IMR-90 (cell line): ENCODE measurements around the gene ITSN2. TPM values are rescaled to one million over a fixed set of nuclear protein-coding genes. Genes with fewer than 3 reads are reported as not detected.

ENCODE experiments used
- ATAC-seq: fragments of 200-7000 bp; cut with Tn5 transposase; 2 replicates; pipeline ENCODE4 v1.9.1; 2020; ENCODE audit warnings: low read depth, mild to moderate bottlenecking, moderate library complexity
- BruUV-seq: library from RNA; stranded (reverse); fragments of 400-500 nt; replicated peaks from 2 replicates; lab custom pipeline; 2021; lab: Mats Ljungman, UMichigan
- CTCF ChIA-PET: fragments of 300-600 bp; formaldehyde crosslinking; extraction: SDS; loops from one replicate; lab custom pipeline; 2021; ENCODE audit warnings: antibody characterized with exemption; lab: Yijun Ruan, JAX
- POLR2A ChIA-PET: fragments of 300-600 bp; sonication (Branson Sonifier 250); formaldehyde crosslinking; loops from one replicate; lab custom pipeline; 2022; ENCODE audit warnings: antibody characterized with exemption; ENCODE audit not compliant: unreplicated experiment; lab: Charles Lee
- DNase-seq: peaks from one replicate; pipeline ENCODE4 v3.0.0; 2013
- H2AFZ ChIP-seq: replicated peaks from 2 replicates; pipeline ENCODE3; 2013; ENCODE audit warnings: low read length, mild to moderate bottlenecking; ENCODE audit not compliant: poor library complexity
- H2AK5ac ChIP-seq: 2 replicates; pipeline ENCODE4 v1.6.1; 2013; ENCODE audit warnings: low read depth, low read length, inconsistent platforms
- H2AK9ac ChIP-seq: replicated peaks from 2 replicates; pipeline ENCODE3; 2013; ENCODE audit warnings: mild to moderate bottlenecking, low read depth, low read length, moderate library complexity; ENCODE audit not compliant: poor library complexity
- H2BK120ac ChIP-seq: 2 replicates; pipeline ENCODE4 v1.6.1; 2013; ENCODE audit warnings: low read depth, low read length, inconsistent platforms
- H2BK15ac ChIP-seq: 3 replicates; pipeline ENCODE4 v1.6.1; 2013; ENCODE audit warnings: low read depth, low read length, inconsistent platforms
- H2BK20ac ChIP-seq: 2 replicates; pipeline ENCODE4 v1.6.1; 2013; ENCODE audit warnings: low read depth, mild to moderate bottlenecking, inconsistent platforms, low read length, moderate library complexity
- H2BK5ac ChIP-seq: 2 replicates; pipeline ENCODE4 v1.6.1; 2013; ENCODE audit warnings: mild to moderate bottlenecking, low read depth, low read length, inconsistent platforms; ENCODE audit not compliant: poor library complexity, severe bottlenecking
- H3K14ac ChIP-seq: replicated peaks from 2 replicates; pipeline ENCODE4 v1.6.1; 2013; ENCODE audit warnings: low read depth, low read length, inconsistent platforms
- H3K18ac ChIP-seq: 2 replicates; pipeline ENCODE4 v1.6.1; 2013; ENCODE audit warnings: low read depth, low read length, control low read depth
- H3K23ac ChIP-seq: 2 replicates; pipeline ENCODE4 v1.6.1; 2013; ENCODE audit warnings: low read depth, low read length, inconsistent platforms
- H3K27ac ChIP-seq: 2 replicates; pipeline ENCODE4 v1.5.1; 2013; ENCODE audit warnings: mild to moderate bottlenecking, control low read depth, low read length; ENCODE audit not compliant: insufficient read depth
- H3K27me3 ChIP-seq: 2 replicates; pipeline ENCODE4 v1.6.1; 2013; ENCODE audit warnings: low read length; ENCODE audit not compliant: control insufficient read depth, insufficient read depth
- H3K36me3 ChIP-seq: 2 replicates; pipeline ENCODE4 v1.6.1; 2013; ENCODE audit warnings: low read length, mixed read lengths; ENCODE audit not compliant: control insufficient read depth, insufficient read depth
- H3K4ac ChIP-seq: 2 replicates; pipeline ENCODE4 v1.6.1; 2013; ENCODE audit warnings: low read depth, low read length, inconsistent platforms
- H3K4me1 ChIP-seq: 2 replicates; pipeline ENCODE4 v1.6.1; 2013; ENCODE audit warnings: low read length, mixed read lengths; ENCODE audit not compliant: control insufficient read depth, insufficient read depth
- H3K4me2 ChIP-seq: 2 replicates; pipeline ENCODE4 v1.6.1; 2013; ENCODE audit warnings: low read depth, mild to moderate bottlenecking, control low read depth, low read length, moderate library complexity
- H3K4me3 ChIP-seq: 2 replicates; pipeline ENCODE4 v1.5.1; 2013; ENCODE audit warnings: low read depth, mild to moderate bottlenecking, control low read depth, low read length, moderate library complexity; ENCODE audit not compliant: insufficient read depth
- H3K56ac ChIP-seq: 2 replicates; pipeline ENCODE4 v1.6.1; 2013; ENCODE audit warnings: low read length, inconsistent platforms; ENCODE audit not compliant: insufficient read depth; ENCODE audit errors: extremely low read depth
- H3K79me1 ChIP-seq, 2 experiments: 2 replicates each; pipeline ENCODE4 v1.6.1; 2013; ENCODE audit warnings: low read length in 2 of 2, inconsistent platforms in 1 of 2, low read depth in 1 of 2
- H3K9ac ChIP-seq: 2 replicates; pipeline ENCODE4 v1.6.1; 2013; ENCODE audit warnings: low read depth, low read length, control low read depth
- H3K9me1 ChIP-seq: 2 replicates; pipeline ENCODE4 v1.6.1; 2013; ENCODE audit warnings: low read length, inconsistent platforms; ENCODE audit not compliant: insufficient read depth
- H3K9me3 ChIP-seq: 2 replicates; pipeline ENCODE4 v1.6.1; 2013; ENCODE audit warnings: low read length; ENCODE audit not compliant: control insufficient read depth, insufficient read depth
- H4K20me1 ChIP-seq: 2 replicates; pipeline ENCODE4 v1.6.1; 2013; ENCODE audit warnings: low read length, inconsistent platforms; ENCODE audit not compliant: insufficient read depth
- H4K5ac ChIP-seq: 2 replicates; pipeline ENCODE4 v1.6.1; 2013; ENCODE audit warnings: mild to moderate bottlenecking, low read depth, low read length, control low read depth
- H4K8ac ChIP-seq, 2 experiments: 2 replicates each; pipeline ENCODE4 v1.6.1; 2013; ENCODE audit warnings: low read depth in 2 of 2, low read length in 2 of 2, control low read depth in 1 of 2, inconsistent platforms in 1 of 2
- H4K91ac ChIP-seq: 2 replicates; pipeline ENCODE4 v1.6.1; 2013; ENCODE audit warnings: low read depth, low read length, inconsistent platforms; ENCODE audit not compliant: insufficient read depth
- CEBPB ChIP-seq: IDR thresholded peaks from 2 replicates; pipeline ENCODE4 v1.6.1; 2012; ENCODE audit warnings: low read depth, low read length, improper control_type of control experiment
- ELK1 ChIP-seq: fragments of 150-350 bp; IDR thresholded peaks from 2 replicates; pipeline ENCODE4 v1.6.1; 2016; ENCODE audit warnings: low read depth, mild to moderate bottlenecking, low read length, moderate library complexity, borderline replicate concordance
- MAZ ChIP-seq: IDR thresholded peaks from 2 replicates; pipeline ENCODE4 v1.6.1; 2012; ENCODE audit warnings: low read depth, mild to moderate bottlenecking, low read length, improper control_type of control experiment, moderate library complexity, borderline replicate concordance
- MXI1 ChIP-seq: IDR thresholded peaks from 2 replicates; pipeline ENCODE4 v1.6.1; 2012; ENCODE audit warnings: low read depth, mild to moderate bottlenecking, low read length, moderate library complexity, borderline replicate concordance
- NFE2L2 ChIP-seq: fragments of 150-350 bp; IDR thresholded peaks from 2 replicates; pipeline ENCODE4 v1.6.1; 2016; ENCODE audit warnings: low read depth, mild to moderate bottlenecking, low read length
- RAD21 ChIP-seq: IDR thresholded peaks from 2 replicates; pipeline ENCODE4 v1.6.1; 2012; ENCODE audit warnings: low read length, improper control_type of control experiment
- SMC3 ChIP-seq: fragments of 150-350 bp; IDR thresholded peaks from 2 replicates; pipeline ENCODE4 v1.6.1; 2016; ENCODE audit warnings: low read depth, mild to moderate bottlenecking, antibody characterized with exemption, low read length, moderate library complexity
- WGBS, 2 experiments: methylation state at CpG; one replicate each; pipeline versions ENCODE4 v1.1.5 to v1.1.7; 2013; ENCODE audit warnings: missing lambda C conversion rate in 2 of 2; ENCODE audit not compliant: insufficient read length in 1 of 2; ENCODE audit errors: extremely low coverage in 2 of 2; 5-methylcytosine and 5-hydroxymethylcytosine counted together
- dilution Hi-C: fragments of 300-500 bp; cut with HindIII; formaldehyde crosslinking; loops from one replicate; pipeline ENCODE4 v1.14.3; 2018; ENCODE audit warnings: low sequenced_read_pairs; ENCODE audit not compliant: unreplicated experiment
- in situ Hi-C: fragments of 300-500 bp; cut with MboI; formaldehyde crosslinking; loops from 3 replicates; pipeline ENCODE4 v1.14.3; 2019; ENCODE audit warnings: low sequenced_read_pairs, inconsistent platforms, mixed read lengths
- intact Hi-C: fragments of 100-400 bp; cut with micrococcal nuclease; formaldehyde crosslinking; loops from 2 replicates; pipeline ENCODE4 v1.10.0; 2022
- polyA plus RNA-seq, 3 experiments: library from polyadenylated mRNA; depleted of rRNA; stranded (reverse); fragments of >200 nt; gene quantifications; 2 replicates each; pipeline ENCODE4 v1.2.3, GENCODE V29; 2012; ENCODE audit warnings: low replicate concordance in 1 of 3
- total RNA-seq: library from RNA; depleted of rRNA; stranded (reverse); fragments of >200 nt; gene quantifications from 2 replicates; pipeline ENCODE4 v1.2.3, GENCODE V29; 2012
- TF ChIP-seq, protein P1 (sequence below): fragments of 150-350 bp; IDR thresholded peaks from 2 replicates; pipeline ENCODE4 v1.6.1; 2017; ENCODE audit warnings: mild to moderate bottlenecking, antibody characterized with exemption, low read length, low read depth

The ITSN2 gene
- total and polyA plus RNA-seq, 2 of the 4 experiments (the other 2 are of a cell fraction), result 10.7 to 17.2 TPM

DNA sequence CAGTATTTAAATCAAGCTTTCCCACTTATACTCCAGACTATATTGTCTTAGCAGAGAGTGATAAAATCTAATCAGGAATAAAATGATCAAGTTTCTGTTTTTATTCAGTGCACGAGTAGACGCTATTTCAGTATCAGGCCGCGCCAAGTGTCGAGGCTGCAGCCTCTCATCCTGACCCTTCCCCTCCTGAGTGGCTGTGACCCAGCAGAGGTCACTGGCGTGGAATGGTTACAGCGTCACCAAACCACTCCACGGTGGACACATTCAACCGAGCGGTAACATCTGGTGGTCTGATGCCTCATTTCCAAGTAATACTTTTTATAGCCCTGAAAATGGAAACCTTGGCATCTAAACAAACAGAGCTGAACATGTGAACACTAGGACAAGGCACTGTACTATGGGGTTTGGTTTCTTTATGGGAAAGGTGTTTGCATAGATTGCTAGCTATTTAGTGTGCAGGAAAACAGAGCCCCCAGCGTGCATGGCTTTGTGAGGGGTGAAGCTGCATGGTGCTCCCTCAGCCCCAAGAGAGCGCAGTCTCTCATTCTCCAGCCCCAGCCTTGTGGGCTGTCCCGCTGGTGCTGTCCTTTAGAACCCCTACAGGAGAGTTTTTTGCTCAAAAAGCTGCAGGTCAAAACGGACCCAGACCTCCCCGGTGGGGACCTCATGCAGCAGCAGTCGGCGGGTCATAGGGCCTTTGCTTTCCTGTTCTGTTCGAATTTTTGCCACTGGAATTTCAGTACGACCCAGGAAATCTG, 157.1 kb downstream of the ITSN2 start:
- dilution Hi-C loops (no loop called here), in situ Hi-C loops (no loop called here), intact Hi-C loops (no loop called here)
- no peak overlapping the region for H2BK15ac ChIP-seq
- H4K20me1 ChIP-seq, result no peaks in the 10 kb centered on the region; the same call in 1 of the 2 replicates
- DNase-seq, result no peak
- H2AK5ac ChIP-seq, result no peak overlapping the region
- H3K4me3 ChIP-seq, result no peak overlapping the region
- peaks cover 17% of the 10 kb centered on the region for H3K36me3 ChIP-seq
- H3K9me3 ChIP-seq, result no peaks in the 10 kb centered on the region
- H3K4me2 ChIP-seq, result no peak overlapping the region
- no peak overlapping the region for H3K4ac ChIP-seq
- no peak overlapping the region for H3K18ac ChIP-seq
- H4K91ac ChIP-seq, result no peak overlapping the region
- no peak overlapping the region for H4K8ac ChIP-seq
- H3K9me1 ChIP-seq, result no peaks in the 10 kb centered on the region; the same call in 1 of the 2 replicates
- no peak overlapping the region for H3K23ac ChIP-seq
- H3K14ac ChIP-seq, result no peak overlapping the region
- no peaks in the 10 kb centered on the region for H3K4me1 ChIP-seq
- TF ChIP-seq, protein P1, sequence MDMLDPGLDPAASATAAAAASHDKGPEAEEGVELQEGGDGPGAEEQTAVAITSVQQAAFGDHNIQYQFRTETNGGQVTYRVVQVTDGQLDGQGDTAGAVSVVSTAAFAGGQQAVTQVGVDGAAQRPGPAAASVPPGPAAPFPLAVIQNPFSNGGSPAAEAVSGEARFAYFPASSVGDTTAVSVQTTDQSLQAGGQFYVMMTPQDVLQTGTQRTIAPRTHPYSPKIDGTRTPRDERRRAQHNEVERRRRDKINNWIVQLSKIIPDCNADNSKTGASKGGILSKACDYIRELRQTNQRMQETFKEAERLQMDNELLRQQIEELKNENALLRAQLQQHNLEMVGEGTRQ, result no peak
- TF ChIP-seq SMC3 (no peak), CEBPB (no peak), MXI1 (no peak), MAZ (no peak), ELK1 (no peak), NFE2L2 (no peak), RAD21 (no peak)
- no peak overlapping the region for H2BK20ac ChIP-seq
- no TSS peak for BruUV-seq
- H3K9ac ChIP-seq, result no peak overlapping the region
- no peak overlapping the region for H4K5ac ChIP-seq
- no peak; the same call in 1 of the 2 replicates for ATAC-seq
- H2BK5ac ChIP-seq, result no peak overlapping the region
- ChIA-PET CTCF (interaction anchor here (0.8 kb wide), 2 partner anchors 16 to 18 kb away, joined by 3 read pairs; no protein-coding TSS in a partner anchor), POLR2A (no interaction called here)
- H2AK9ac ChIP-seq, result no peak overlapping the region
- H3K27ac ChIP-seq, result no peak overlapping the region
- no peaks in the 10 kb centered on the region for H3K27me3 ChIP-seq
- H2BK120ac ChIP-seq, result no peak overlapping the region
- no peaks in the 10 kb centered on the region for H3K79me1 ChIP-seq
- H2AFZ ChIP-seq, result no peak overlapping the region
- H3K56ac ChIP-seq, result no peak overlapping the region
- 66% methylated on average over 8 of the region's 19 CpGs; no CpG with 5 or more reads in 1 of the 2 experiments for WGBS, 2 experiments
